Measurements from ENCODE around the gene KCNA3. TPM values are rescaled to one million over a fixed set of nuclear protein-coding genes. Genes with fewer than 3 reads are reported as not detected.

KCNA3 gene
- polyA plus RNA-seq, 3 donors: 0.12 to 0.15 (median 0.14) TPM

DNA sequence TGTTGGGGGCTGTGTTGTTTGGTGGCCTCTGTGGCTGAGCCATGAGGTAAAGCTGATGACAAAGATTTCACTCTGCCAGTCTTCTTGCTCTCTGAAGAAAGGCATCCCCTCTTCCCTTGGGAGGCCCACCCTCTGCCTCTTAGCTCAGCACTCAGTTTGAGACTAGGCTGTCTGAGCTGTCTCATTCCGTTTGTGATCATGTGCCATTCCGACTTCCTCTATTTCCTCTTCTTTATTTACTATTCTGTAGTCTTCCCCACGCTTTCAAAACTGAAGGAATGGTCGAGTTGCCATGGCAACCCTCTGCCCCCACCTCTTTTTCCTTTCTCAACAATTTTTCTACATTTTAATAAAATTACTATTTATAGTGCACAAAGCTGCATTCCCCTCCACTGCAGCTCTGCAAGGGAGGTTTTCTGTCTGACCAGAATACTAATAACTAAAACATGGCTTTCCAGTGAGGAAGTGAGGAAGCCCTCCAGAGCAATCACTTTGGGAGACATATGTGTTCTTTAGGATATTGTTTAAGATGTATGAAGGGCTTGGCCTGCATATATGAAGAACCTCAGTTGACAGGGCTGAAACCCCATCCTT lies 30.8 kb downstream of the KCNA3 start:
- no peak for DNase-seq (ENCODE audit: low read depth in 3 of 3, low spot score in 2 of 3)

DNA sequence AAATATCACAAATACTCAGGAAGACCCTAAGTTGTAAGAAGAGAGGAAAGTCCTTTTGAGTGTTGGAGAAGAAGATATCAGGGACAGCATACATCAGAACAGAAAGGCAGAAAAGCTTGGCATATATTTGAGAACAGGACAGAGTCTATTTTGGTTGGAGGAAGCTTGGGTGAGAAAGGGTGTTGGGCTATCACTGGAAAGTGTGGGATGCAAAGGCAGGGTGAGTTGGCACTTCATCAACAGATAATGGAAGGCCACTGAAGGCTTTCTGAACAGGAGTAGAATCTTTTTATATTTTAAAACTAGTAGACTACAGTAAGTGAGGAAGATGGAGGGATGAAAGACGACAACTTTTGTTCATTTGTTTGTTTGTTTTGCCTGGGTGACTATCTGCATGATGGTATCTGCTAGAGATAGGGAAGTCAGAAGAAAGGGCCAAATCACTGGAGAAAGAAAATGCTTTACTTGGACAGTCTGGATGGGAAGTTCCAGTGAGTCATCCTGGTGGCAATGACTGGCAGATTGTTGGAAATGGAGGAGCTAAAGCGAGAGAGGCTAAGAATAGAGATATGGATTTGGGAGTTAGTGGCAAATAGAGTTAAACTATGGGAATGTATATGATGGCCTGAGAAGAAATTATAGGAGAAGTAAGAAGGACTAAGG lies 34.9 kb downstream of the KCNA3 start:
- no peak for DNase-seq (ENCODE audit: low read depth in 3 of 3, low spot score in 2 of 3)

DNA sequence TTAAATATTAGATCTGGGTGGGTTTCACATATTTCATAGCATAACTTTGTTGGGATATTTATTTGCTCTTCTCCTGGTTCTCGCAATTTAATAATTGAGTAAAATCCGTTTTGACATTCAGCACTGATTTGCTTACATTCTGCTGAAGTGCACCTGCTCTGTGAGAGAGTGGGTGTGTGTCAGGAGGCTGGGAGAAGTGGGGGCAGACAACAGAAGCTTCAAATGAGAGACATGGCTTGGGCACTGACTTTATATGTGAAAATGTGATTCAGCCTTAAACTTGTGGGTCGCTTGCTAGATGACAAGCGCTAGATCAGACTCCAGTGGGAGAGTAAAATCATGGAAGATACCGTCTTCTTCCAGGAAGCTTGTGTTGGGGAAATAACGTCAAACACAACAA lies 36.2 kb downstream of the KCNA3 start:
- no peak for DNase-seq (ENCODE audit: low read depth in 3 of 3, low spot score in 2 of 3)

DNA sequence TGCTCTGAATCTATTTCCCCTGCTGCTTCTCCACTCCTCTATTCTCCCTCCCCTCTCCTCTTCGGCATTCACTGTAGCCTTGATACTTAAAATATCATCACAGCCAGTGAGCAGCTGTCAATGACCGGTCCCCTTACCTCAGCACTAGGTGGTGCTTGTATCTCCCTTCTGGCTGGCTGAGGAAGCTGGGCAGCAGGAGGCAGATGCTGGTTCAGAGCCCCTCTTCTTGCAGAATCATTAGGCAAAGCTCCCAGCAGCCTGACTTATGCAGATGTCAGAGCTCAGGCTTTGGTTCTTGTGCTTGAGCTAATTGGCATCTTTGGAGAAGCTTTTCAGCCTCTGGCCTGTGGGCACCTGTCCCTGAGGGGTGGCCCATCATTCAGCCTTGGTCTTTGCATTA lies 36.7 kb downstream of the KCNA3 start:
- DNase-seq (ENCODE audit: low read depth in 3 of 3, low spot score in 2 of 3): no peak

DNA sequence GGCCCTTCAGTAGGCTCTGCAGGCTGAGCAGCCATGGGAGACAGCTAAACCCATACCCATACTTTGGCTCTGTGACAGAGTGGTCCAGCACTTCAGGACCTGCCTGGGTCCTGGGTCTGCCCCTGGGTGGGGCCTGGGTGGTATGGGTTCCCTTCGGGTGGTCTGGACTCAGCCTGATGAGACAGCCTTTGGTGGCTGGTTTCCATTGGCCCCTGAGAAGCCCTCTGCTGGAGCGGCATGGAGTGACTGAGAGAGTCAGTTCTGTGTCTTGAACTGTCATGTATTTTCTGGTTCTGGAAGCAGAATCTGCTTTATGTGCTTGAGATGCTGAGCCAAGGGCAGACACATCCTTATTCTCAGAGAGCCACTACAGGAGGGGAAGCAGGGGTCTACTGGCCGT lies 37.3 kb downstream of the KCNA3 start:
- DNase-seq (ENCODE audit: low read depth in 3 of 3, low spot score in 2 of 3): no peak

DNA sequence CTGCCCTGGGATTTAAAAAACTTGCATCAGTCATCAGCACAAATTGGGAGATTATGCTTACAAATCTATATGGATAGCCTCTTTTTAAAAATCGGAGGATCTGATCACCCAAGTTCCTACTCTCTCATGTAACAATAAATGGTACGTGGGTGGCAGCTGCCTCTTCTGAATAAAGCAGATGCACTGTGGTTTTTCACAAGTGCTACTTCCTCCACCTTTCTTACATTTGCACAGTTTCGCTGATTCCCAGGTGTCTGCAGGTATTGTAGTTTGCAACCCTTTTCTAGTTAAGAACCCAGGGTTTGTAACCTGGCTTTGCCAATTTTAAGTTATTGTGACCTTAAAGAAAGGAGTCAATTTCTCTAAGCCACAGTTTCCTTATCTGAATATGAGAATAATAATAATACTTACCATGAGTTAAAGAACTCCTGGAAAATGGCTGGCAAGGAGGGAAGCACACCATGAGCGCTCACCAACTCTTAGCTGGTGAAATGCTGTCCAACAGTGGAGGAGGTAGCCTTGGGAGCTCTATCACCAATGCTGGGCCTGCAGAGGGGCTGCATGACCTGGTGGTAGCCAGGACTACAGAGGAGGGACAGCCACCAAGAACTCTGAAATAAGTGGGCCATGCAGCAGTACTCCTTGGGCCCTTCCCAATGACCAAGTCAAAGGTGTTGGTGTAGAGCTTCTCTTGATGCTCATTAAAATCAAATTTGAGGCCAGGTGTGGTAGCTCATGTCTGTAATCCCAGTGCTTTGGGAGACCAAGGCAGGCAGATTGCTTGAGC lies 38.4 kb downstream of the KCNA3 start:
- no peak for DNase-seq (ENCODE audit: low read depth in 3 of 3, low spot score in 2 of 3)

DNA sequence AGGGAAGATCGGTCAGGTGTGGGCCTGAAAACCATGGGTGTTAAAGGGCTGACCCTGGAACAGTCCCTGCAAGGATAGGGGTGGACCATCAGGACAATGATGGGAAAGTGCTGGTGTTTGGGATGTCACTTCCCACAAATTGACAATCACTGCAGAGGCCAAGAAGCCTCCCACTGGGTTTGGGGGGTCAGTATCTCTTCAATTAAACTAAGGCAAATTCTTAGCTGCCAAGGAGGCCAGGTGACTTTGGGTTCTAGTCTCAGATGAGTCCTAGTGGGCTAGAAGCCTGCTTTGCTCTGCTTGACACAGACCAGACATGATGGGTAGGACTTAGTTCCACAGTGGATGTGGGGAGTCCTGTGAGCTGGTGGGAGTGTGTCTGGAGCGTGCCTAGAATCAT lies 39.3 kb downstream of the KCNA3 start:
- no peak for DNase-seq (ENCODE audit: low read depth in 3 of 3, low spot score in 2 of 3)

DNA sequence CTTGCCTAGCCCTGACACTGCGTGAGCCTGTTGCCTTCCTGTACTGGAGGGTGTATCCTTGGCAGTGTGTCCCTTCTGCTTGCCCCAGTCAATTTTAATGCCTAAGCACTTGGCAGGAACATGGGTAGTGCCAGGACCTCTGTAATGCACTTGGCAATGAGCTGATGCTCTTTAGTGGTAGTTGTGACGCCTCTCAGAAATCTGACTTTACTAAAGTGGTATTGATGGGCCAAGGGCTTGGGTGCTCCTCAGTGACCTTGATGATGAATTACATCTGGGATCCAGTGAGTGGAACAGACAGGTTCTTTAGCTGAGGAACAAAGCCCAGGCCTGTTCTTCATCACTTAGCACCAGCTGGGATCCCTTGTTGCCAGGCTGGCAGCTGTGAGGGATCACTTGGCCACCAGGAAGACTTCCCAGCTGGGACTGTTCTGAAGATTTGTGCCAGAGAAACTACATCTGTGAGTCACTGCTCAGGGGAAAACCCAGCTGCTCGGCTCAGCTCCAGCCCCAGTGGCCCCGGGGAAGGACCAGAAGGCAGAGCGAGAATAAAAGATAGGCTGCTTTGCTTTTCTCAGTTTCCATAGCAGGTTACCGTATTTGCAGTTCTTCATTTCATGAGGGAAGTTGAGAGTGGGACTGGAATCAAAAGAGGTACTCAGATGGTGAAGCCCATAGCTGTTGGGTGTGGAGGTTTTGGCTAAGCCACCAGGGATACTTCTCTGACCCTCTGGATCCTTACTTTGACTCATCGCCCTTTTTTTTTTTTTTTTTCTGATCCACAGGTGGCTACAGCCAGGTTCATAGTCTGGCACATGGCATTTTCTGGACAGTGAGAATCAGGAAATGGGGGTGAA lies 40.1 kb downstream of the KCNA3 start:
- no peak for DNase-seq (ENCODE audit: low read depth in 3 of 3, low spot score in 2 of 3)

DNA sequence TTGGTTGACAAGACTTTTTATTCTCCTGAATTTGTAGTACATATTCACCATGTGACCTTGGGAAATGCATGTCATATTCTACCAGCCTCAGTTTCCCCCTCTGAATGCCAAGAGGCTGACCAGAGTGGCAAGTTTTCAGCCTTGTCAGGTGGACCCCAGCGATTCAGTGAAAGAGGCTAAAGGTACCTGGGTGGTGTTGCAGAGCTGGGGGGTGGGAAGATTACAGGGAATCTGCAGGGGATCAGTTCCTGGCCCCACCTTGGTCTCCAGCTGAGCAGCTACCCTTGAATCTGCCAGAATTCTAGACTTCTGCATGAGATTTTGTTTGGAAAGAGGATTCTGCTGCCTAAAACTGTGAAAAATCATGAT lies 40.7 kb downstream of the KCNA3 start:
- DNase-seq (ENCODE audit: low read depth in 3 of 3, low spot score in 2 of 3): no peak

DNA sequence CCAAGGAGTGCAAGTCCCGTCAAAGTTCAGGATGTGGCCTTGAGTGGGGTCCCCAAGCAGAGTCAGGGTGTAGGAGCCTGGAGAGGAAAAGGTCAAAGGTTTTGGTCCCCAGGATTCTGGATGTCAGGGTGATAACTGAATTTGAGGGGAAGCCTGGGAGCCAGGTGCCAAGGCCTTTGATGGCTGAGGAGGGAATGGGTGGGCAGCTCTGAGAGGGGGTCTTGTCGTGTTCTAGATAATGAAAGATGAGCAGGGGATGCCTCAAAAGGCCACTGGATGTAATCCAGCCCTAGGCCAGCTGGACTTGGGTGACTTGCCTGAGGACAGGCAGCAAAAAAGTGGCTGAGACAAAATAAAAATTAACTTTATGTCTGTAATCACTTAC lies 41.1 kb downstream of the KCNA3 start:
- DNase-seq (ENCODE audit: low read depth in 3 of 3, low spot score in 2 of 3): no peak

DNA sequence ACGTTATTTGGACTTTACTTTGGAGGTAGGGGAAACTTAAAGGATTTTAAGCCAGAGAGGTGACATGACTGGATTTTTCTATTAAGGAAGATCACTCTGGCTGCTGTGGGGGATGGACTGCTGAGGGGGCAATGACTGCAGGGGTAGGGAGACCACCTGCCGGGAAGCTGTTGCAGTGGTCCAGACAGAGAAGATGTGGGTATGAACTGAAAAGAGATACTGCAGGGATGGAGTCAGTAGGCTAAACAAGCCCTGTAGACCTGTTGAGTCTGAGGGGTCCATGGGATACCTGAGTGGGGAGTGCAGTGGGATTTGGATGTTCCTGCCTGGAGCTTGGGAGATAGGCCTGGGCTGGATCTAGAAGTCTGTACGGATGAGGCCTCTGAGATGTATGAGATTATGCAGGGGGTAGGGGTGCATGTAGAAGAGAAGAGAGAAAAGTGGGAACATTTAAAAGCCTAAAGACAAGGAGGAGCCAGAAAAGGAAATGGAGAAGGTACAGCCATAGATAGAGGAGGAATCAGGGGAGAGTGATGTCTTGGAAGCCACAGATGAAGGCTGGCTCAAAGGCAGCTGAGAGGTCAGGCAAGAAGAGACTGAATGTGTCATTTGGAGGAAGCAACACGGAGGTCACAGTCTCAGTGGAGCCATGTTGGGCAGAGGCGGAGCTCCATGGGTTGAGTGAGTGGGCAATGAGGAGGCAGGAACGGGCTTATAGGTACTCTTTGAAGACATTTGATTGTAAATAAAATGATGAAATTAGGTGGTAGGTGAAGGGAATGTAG lies 42.7 kb downstream of the KCNA3 start:
- no peak for DNase-seq (ENCODE audit: low read depth in 3 of 3, low spot score in 2 of 3)

DNA sequence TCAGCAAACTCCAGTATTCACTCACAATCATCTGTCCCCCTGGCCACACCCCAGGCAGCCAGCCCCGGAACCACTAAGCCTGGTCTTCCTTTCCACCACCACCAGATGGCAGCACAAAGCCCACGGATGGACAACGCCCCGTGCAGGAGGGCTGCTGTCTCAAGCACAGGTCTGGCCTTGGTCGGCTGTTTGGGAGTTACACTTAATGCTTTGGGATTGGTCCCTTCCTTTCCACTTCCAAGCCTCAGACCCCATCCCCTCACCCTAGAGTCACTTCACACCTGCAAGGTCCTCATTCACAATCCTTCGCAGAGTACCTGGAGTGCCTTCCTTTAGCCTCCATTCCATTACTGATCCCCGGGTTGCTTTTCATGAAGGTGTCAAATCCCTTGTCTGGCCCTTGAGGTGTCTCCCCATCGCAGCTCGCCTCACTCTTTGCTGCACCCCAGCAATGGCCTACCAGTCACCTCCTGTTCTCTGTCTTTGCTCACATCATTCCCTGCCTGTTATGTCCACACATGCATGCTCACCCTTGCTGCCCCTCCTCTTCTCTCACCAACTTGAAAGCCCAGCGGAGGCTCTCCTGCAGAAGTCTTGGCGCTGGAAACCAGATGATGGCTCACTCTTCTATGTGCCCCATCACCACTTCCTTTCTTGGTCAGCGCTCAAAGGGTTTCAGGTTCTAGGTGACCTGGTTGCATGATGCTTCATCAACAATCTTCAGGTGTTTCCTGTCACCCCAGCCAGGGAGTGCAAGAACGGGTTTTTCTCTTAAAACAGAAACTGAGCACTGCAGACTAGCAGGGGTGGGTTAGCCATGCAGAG lies 43.7 kb downstream of the KCNA3 start:
- DNase-seq (ENCODE audit: low read depth in 3 of 3, low spot score in 2 of 3): no peak

DNA sequence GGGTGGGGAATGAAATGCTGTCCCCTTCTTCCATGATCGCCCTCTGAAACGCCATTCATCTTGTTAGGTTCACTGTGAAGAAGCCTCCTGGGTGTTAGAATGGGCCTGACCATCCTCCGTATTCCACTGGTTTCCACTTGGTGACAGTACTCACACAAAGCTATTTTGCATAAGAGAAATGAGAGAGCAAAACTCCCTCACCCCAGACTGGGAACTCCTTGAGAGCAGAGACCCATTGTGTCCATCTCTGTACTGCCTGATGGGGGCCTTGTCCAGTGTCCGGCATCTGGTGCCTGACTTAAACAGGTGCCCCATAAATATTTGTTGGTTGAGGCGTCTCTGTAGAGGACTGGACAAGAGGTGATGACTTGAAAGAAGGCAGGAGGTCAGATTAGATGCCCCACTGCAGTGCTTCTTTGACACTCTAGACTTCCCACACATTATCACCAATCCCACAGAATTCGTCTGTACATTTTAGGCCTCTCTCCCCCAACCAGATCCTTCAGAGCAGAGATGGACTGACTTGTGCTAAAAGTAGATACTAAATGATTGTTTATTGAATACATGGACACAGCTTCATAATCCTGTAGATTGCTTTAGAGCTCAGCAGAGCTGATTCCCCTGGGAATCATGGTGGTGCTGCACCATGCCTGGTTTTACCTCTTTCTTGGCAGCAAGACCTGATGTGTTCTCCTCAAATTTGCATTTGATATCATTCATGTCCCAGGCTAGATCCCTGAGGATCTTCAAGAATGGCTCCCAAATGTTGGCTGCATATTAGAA lies 46.2 kb downstream of the KCNA3 start:
- DNase-seq (ENCODE audit: low read depth in 3 of 3, low spot score in 2 of 3): no peak

DNA sequence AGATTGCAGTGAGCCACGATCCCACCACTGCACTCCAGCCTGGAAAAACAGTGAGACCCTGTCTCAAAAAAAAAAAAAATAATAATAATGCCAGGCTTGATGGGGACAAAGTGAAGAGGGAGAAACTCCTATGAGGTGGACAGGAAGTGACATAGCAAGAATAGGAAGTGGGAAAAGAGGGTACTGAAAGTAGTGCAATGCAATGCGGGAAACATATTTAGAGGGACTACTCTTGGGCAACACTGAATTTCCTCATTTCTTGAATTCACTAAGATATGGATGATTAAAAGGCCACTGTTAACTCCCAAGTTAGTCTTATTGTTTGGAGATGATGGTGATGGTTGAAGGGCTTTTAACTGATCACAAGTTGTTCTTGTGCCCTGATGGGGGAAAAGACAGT lies 47.0 kb downstream of the KCNA3 start:
- no peak for DNase-seq (ENCODE audit: low read depth in 3 of 3, low spot score in 2 of 3)

DNA sequence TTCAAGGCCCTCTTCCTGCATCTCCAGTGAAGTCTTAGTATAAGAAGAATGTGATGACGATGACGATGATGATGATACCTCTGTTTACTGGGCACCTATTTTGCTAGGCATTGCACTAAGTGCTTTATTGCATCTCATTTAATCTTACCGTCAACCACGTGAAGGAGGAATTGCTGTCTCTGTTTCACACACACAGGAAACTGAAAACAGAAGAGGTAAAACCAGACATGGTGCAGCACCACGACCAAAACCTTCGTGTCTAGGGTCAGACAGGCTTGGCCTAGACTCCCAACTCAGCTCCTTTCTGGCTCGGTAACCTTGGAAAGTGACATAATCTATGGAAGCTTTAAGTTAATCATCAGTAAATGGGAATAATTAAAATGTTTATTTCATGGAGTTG lies 47.9 kb downstream of the KCNA3 start:
- DNase-seq (ENCODE audit: low read depth in 3 of 3, low spot score in 2 of 3): no peak

Data from right renal cortex interstitium (tissue), 3 donors.